Measurements from ENCODE around the gene FBXO2.

GRCh38 chr1:11649237-11649623, 5.0 kb downstream of the FBXO2 start:
- TF ChIP-seq CTCF (optimal IDR thresholded peaks at IDR 0.05 in 1 of 3, IDR thresholded peaks at IDR 0.05 in 1 of 3, conservative IDR thresholded peaks at IDR 0.05 in 1 of 3; ENCODE audit: extremely low read depth in 1 of 3, insufficient read depth in 2 of 3, low read length in 3 of 3) (no peak), EZH2 (IDR thresholded peaks at IDR 0.05; ENCODE audit: low read length) (no peak)

Data from keratinocyte (primary cell).